HG02588 (cell line): ENCODE results near the gene CD58.

ENCODE experiments used
- ATAC-seq: cut with Tn5 transposase; IDR thresholded peaks from one replicate; pipeline ENCODE4 v1.9.1; 2021; ENCODE audit warnings: mild to moderate bottlenecking, moderate library complexity; ENCODE audit not compliant: unreplicated experiment

CD58 gene

DNA sequence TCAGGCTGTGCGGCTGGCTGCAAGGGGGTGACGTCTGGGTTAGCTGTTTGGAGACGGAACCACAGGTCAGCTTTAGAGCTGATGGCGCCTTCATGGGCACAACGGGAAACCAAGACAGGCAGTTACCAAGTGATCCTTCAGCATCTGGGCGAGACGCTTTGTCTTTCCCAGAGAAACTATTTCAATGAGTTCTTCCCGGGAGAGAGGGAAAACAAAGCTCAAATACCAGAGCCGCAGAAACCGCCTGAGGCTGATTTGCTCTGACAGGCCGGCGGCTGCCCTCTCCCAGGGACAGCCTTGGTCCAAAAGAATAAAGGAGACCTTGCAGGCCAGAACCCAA, 76.5 kb downstream of the CD58 start:
- ATAC-seq: no peak

DNA sequence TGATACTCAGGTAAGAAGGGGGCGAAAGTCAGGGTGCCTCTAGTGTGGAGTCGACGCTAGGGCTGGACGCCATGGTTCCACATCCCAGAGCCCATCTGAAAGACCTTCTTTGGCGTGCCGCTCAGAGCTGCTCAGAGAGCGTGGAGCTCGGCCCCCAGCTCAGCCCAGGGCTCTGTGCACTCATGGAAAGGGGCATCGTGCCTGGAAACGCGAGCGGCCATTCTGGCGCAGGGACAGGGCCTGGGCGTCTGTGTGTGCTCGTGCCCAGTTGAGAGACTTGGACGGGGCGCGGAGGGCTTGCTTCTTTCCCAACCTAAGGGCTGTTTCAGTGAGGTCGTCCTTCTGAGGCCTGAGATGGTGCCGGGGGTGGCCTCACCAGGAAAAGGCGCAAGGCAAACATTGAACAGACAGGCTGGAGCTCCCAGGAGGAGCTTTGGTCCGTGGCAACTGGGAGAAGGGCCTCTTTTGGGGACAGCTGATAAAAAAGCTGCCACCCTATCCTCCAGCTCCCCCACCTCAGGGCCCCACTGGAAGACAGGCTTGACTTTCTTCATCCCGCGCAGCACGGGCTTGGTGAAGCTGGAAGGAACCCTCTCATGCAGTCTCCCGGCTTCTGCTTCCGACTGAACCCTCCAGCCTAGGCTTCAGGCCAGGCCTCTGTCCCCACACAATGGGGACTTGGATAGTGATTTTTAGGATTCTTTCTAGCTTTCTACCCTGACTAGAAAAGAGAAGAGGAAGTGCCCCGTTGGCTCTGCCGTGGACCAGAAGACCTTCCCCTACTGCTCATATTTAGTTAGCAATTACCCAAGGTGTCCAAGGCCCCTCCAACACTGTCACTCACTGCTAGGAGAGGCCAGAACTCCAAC, 77.1 kb downstream of the CD58 start:
- no peak for ATAC-seq

DNA sequence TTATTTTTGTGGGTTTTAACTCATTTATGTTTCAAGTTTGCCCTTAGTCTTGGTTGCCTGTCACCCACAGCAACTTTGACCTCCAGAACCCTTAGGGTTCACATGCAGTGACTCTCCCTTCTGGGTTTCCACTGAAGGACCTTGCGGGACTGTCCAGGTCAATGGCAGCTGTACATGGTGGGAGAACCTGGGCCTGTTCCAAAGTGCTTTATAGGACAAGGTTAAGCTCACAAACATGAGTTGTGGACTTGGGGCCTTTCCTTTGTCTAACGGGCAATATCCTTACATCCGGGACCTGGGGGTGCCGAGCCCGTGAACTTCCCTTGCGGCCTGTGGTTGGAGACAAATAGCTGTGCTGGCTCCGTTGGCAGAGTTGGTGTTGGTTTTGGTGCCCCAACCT, 77.8 kb downstream of the CD58 start:
- no peak for ATAC-seq

DNA sequence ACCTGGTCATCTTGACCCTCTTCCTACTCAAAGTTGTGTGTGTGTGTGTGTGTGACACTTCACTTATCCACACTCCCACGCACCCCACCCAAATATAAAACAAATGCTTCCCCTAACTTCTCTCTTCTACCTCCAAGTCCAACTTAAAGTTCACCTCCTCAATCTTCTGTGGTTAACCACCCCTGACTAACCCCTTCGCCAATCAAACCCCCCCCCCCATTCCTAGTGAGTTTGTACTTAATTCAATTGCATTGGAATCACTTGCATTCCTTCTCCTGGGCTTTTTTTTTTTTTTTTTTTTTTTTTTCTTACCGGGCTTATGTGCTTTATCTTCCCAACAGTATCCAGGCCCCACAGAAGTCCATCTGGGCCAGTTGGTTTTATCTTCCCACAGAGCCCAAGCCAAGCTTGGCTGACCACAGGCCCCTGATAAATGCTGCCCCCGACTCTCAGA, 78.4 kb downstream of the CD58 start:
- ATAC-seq: no peak

DNA sequence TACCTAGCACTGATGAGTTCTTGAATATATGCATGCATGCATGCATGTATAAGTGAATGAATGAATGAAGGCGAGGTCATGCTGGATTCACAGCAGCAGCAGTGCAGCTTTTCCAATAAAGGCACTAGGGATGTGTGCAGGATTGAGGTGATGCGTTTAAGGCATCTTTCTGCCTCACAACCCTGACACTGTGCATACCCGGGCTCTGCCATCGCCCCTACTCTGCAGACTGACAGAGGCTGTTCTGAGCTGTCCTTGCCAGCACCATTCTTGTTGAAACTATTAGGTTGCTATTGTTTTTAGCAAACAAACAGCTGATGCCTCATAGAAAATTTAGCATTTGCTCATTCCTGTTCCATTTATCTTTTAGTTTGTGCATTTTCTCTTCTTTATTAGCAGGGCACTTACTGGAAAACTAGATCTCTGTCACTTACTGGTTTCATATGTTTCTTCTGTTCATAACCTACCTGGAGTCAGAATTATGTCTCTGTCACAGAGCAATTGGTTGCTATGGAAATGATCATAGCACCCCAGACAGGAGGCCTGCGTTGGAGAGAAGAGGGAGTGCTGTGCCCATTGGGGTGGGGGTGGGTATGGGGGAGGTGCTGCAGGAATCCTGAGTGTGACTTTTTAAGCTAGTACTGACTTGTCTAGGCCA, 79.0 kb downstream of the CD58 start:
- ATAC-seq: no peak

DNA sequence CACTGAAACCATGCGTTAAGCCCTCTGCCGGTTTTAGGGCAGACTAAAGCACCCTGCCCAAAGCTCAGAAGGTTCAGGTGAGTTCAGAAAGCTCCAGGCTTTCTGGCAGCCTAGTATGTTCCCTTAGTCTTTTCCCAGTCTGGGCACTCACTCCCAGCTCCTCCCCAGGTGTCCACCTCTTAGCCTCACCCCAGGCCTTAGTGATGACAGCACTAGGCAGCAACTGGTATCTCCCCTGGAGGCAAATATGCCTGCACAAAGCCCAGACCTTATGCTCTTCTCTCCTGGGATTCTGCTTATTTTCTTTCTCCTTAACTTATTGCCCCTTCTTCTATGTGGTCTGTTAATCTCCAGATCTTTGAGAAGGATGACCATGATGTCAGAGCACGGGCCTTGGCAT, 80.2 kb downstream of the CD58 start:
- no peak for ATAC-seq

DNA sequence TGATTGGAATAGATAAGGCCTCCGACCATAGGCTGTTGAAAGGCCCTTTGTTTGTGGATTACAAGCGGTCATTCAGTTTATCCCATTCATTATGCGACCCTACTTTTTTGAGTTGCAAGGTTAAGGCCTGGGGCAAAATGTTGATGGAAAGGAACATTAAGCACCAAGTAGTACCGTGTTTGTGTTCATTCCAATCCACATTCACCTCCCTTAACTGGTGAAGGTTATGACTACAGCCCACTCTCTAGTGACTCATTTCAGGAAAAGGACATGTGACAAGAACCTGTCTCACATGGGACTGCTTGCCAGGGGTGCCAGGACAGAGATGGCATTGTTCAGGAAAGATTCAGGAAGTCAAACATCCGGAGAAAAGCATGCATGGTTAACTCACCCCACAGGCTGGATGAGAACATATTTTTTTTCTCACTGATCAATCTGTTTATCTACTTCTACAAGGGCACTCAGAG, 81.6 kb downstream of the CD58 start:
- ATAC-seq: peak; percentile 48

DNA sequence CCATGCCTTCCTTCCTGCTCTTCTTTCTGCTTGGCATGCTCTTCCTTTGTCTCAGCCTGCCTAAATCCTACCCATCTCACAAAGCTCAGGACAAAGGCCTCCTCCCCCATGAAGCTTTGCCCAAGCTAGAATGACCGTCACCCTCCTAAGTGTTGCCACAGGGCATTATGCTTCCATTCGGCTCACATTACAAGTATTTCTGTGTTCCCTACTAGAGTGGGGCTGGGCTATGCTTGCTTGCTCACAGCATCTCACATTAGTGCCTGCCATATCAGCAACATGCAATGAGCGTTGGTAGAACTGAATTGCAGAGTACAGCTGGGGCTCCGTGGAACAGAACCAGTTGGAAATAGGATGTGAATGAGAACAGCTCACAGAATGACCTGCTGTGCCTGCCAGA, 82.8 kb downstream of the CD58 start:
- ATAC-seq: no peak

DNA sequence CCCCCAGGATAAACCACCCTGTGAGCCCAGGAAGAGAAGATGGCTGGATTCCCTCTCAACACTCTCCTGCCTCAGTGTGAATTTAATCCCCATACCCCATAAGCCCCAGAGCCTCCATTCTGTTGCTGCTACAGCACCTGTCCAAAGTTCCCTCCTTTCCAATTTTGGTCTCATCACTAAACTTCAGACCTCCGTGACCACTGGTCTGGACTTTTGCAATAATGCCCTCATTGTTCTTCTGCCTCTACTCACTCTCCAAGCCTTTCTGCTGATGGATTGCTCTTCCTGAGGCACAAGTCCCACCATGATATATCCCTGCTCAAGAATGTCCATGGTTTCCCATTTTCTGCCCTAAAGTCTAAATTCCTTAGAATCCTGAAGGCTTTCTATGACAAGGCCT, 83.2 kb downstream of the CD58 start:
- ATAC-seq: no peak

DNA sequence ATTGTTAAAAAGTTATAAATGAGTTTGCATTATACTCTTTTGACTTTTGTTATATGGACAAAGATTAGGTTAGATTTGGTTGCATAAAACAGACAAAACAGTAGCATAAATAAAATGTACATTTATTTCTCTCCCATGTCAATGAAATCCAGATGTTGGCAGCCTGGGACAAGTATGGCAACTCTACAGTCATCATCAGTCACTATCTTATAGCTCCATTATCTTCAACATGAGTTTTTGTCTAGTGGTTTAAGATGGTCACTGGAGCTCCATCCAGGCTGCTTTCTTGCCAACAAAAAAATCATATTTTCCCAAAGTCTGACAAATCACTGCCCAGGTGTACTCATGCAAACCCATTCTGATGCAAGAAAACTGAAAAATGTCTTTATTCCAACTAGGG, 83.8 kb downstream of the CD58 start:
- no peak for ATAC-seq

DNA sequence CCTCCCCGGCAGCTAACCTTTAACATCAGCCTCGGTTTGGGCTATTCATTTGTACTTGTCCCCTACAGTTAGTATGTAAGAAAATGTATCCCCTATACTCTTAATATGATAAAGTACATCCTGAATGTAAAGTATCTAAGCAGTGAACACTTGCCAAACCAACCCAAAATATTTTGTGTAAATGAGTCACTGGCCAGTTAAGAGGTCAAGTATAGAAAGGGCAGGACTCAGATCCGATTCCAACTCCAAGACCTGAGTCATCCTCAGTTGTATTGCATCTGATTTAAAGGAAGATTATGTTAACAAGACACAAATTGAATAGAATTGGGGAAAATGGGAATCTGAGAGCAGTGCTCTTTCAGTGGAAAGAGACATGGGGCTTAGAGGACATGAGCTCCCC, 84.4 kb downstream of the CD58 start:
- no peak for ATAC-seq

DNA sequence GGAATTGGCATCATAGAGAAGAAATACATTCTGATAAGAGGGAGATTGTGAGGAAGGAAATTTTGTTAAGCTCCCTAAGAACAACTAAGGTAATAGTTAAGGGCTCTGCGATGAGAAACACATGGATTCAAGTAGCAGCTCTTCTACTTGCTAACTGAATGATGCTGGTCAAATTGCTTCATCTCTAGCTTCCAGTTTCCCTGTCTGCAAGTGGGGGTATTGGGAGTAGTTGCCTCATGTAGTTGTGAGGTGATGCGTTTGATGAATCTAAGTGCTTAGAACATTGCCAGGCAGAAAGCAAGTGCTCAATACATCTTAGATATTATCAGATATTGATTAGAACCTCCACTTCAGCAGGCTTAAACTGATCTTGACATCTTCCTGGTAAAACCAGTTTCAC, 84.8 kb downstream of the CD58 start:
- ATAC-seq: no peak

DNA sequence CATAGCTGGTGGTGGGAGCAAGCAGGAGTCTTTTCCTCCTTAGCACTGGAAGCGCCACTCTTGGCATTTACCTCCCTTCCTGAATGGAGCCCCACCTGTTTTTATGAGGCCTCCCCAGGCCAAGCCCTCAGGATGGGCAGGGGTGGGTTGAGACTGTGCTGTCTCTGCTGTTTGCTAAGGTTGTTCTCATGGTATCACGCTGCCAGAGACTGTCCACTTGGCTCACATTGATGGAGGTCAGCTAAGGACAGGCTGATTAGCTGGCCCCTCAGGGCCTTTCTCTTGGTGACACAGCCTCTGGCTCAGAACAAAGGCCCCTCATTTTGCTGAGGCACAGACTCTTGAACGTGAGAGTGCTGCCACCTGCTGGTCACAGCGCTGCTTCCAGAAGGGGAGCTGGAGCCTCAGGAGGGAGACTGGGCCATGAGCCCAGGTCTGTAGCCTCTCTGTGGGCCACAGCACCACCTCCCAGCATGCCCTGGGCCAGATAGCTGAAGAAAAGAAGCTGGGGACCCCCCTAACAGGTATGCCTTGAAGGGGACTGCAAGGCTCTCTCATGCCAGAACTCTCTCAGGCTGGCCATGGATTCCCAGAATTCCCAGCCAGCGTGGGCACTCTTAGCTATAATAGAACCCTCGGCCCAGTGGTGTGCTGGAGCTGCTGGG, 85.6 kb downstream of the CD58 start:
- ATAC-seq: peak; percentile 83

DNA sequence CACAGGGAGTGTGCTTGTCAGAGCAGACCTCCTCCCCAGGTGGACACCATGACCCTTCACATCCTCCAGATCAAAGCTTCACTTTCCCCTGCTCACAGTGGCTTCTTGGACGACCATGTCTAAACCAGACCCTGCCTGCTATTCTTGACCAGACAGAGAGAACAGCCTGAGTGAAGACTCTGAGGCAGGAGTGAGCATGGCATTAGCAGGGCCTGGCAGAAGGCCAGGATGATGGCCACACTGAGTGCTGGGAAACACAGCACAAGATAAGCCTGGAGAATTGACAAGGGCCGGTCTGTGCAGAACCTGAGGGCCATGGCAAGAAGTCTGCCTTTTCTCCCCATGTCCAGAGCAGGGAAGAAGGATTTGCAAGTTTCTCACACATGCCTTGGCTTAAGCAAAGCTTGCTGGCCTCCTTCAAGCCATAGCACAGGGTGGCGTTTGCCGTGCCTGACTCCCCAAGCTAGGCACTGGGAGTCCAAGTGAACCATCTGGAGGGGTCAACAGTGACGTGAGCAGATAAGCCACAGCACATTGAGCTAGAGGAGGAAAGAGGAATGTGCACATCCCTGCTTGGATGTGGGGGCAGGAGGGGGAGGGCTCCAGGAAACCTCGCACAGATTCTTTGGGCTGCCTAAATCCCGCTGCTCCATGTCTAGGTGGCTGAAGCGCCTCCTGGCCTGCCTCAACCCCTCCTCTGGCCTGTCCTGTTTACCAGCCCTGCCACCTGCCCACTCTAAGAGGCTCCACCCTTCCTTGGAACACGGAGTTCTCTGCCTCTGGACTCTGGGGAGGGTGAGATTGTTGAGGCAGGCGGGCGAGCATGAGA, 87.1 kb downstream of the CD58 start:
- no peak for ATAC-seq

DNA sequence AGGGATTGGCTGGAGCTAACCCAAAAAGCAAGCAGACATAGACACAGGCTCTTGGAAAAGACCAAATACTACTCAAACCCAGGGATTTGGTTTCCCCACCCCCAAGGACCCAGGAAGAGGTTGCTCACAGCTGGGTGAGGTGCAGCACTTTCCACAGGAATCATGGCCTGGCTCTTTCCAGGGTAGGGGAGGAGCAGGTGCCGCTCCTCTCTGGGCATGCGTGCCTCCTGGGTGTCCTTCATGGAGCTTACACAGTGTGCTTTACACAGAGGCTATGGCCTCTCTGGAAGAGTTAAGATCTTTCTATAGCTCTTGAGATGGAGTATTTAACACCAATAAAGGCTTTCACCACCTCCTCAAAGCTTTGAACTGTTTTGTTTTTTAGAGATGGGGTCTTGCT, 88.3 kb downstream of the CD58 start:
- ATAC-seq: no peak

DNA sequence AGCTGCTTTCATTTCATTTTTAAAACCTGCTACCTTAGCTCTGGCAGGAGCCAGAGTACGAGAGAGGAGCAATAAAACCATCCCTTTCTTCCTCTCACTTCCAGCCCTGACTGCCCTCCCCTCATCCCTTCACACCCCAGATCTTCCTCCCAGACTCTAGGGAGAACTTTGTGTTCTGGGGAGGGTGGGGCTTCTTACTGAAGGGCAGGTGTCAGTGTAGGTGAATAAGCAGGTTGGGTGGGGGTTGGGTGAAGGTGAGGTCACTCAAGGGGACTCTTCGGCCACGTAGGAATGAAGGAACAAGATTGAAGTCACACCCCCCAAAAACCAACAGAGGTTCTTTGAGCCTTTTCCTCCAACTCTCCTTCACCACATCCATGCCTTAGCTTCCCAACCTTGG, 88.9 kb downstream of the CD58 start:
- no peak for ATAC-seq

DNA sequence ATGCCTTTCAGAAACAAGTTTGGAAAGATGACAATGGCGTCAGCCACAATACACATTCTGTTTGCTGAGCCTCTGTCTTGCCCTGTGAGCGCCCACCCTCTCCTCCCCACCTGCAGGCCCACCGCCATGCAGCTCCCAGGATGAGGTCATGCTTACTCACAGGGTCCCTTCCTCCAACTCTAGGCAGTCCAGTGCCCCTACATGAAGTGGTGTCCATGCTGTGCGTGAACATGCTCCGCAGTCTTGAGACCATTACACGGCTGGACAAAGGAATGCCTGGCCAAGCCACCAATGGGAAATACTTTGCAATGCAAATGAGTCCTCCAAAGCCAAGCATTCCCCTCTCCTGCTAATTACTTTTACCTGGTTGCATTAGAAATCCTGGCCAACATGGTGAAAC, 92.2 kb downstream of the CD58 start:
- ATAC-seq: no peak

DNA sequence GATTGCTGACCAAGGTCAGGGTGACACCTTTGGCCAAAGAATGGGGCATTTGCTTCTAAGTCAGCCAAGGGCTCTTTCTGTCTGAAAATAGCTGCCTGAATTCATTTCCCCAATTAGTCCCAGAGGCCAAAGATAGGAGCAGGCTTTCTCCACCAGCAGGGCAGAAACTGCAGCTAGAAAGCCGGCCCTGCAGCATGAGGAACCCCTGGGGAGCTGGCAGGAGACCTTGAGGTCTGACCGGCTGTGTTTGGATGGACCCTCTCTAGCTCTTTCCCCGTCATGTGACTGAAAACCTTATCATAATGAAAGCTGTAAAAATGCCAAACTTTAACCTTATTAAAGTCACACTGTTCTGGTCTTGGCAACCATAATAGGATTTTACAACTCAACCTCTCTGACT, 93.4 kb downstream of the CD58 start:
- ATAC-seq: no peak

DNA sequence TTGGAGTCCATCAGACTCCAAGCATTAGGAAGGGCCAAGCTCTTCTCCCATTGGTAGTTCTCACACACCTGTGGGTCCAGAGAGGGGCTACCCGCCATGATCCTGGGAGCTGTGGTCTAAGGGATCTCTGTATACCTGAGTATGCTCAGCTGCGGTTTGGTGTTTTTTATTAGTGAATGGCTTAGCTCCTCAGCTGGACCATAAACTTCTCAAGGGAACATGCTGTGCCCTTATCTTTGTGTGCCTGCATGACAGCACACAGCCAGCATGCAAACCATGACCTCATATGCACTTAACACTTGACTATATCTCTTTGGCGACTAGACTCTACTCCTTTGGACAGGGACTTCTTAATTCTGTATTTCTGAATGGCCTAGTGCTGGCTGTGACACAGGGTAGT, 94.5 kb downstream of the CD58 start:
- no peak for ATAC-seq

DNA sequence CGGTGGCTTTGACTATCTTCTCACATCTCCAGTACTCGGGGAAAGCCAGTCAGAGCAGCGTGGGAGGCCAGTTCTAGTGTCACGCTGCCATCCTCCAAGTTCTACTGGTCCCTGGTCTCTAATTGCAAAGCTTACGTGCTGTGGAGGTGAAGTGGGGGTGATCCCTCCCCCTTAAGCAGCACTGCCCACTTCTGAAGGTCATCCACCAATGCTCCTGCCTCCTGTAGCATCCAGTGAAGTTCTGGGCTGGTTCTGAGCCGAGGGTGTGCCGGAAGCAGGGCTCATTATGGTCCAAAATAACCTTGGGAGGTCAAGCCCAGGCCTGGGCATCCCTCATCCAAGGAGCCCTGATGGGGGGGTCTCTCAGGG, 95.0 kb downstream of the CD58 start:
- no peak for ATAC-seq
